ENCODE data around the gene ZFAND2A.
"Not testable (repeated sequence)": the region's sequence is repeated elsewhere in the genome, so short reads cannot be mapped to it uniquely, and the experiment has no call there.

The ZFAND2A gene

DNA sequence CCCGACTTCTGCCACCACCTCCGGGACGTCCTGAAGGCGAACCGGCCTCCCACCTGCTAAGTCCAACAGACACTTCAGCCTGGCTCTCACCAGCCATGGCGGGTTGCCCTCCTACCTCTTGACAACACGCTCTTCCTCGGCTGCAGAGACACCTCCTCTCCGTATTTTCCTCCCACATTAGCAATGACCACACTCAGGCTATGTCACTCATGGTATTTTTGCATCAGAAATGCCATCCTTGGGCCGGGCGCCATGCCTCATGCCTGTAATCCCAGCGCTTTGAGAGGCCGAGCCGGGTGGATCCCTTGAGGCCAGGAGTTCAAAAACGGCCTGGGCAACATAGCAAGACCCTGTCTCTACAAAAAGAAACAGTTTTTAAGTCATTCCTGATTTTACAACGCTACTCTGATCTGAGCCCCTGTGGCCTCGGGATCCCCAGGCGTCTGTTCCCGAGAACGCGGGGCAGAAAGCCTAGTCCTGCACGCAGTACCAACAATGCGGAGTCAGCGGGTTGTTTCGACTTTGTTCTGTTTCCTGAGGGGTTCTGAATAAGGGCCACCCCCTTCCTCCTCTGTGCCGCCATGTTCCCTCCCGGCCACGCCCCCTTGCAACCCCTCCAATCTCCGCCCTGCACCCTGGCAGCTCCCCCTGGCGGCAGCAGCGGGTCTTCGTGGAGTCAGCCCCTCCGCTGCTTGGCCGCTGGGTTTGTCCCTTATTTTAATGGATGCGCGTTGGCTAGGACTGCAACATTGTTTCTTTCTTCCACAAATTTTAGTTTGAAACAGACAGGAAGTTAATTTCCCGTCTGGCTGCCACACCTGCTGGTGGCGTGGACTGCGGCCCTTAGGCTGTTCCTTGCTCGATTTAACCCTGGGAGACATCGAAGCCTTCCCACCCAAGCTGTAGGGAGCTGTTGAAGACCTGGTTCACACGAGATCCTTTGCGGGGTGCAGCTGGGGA lies 9.7 kb upstream of the ZFAND2A start:
- TF ChIP-seq CTCF (IDR thresholded peaks at IDR 0.05; ENCODE audit: borderline replicate concordance, control extremely low read depth, extremely low read depth, insufficient read depth, missing control alignments) = peak; percentile 71
- DNase-seq (ENCODE audit: low spot score) = peak; percentile 89
- in situ Hi-C loops (cut with MboI; ENCODE audit: low sequenced_read_pairs, unreplicated experiment) = loop anchor here (10.0 kb wide), 1 partner anchor 175 kb away; no protein-coding TSS in a partner anchor

- no peak for TF ChIP-seq CTCF (IDR thresholded peaks at IDR 0.05; ENCODE audit: borderline replicate concordance, control extremely low read depth, extremely low read depth, insufficient read depth, missing control alignments)
- in situ Hi-C loops (cut with MboI; ENCODE audit: low sequenced_read_pairs, unreplicated experiment) = no loop called here
- no peak for DNase-seq (ENCODE audit: low spot score)
Observed at GRCh38 chr7:1168422-1168821, 8.4 kb upstream of the ZFAND2A start.

GRCh38 chr7:1164436-1164835 lies 4.4 kb upstream of the ZFAND2A start:
- no peak for DNase-seq (ENCODE audit: low spot score)
- TF ChIP-seq CTCF (IDR thresholded peaks at IDR 0.05; ENCODE audit: borderline replicate concordance, control extremely low read depth, extremely low read depth, insufficient read depth, missing control alignments) = no peak
- in situ Hi-C loops (cut with MboI; ENCODE audit: low sequenced_read_pairs, unreplicated experiment) = no loop called here

DNA sequence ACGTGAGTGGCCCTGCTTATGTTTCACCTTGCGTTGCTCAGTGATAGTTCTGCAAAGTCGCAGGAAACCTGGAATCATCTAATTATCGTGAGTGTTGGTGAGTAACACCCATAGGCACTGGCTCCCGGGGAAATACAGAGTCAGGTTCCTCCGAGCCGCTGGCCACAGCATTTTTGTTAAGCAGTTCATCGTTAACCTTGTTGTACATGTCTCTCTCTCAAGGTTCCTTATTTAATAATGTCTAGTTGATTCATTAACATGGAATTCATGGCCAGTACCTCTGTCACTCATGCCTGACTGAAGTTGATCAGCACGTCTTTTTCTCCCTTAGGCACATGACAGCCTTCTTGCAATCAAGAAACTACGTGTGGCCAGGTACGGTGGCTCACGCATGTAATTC lies 3.1 kb upstream of the ZFAND2A start:
- no peak for TF ChIP-seq CTCF (IDR thresholded peaks at IDR 0.05; ENCODE audit: borderline replicate concordance, control extremely low read depth, extremely low read depth, insufficient read depth, missing control alignments)
- no peak for DNase-seq (ENCODE audit: low spot score)
- in situ Hi-C loops (cut with MboI; ENCODE audit: low sequenced_read_pairs, unreplicated experiment) = no loop called here

- TF ChIP-seq CTCF (IDR thresholded peaks at IDR 0.05; ENCODE audit: borderline replicate concordance, control extremely low read depth, extremely low read depth, insufficient read depth, missing control alignments) = no peak
- DNase-seq (ENCODE audit: low spot score) = peak; percentile 47
- in situ Hi-C loops (cut with MboI; ENCODE audit: low sequenced_read_pairs, unreplicated experiment) = no loop called here
Observed at GRCh38 chr7:1160670-1161021, 650 bp upstream of the ZFAND2A start.

- in situ Hi-C loops (cut with MboI; ENCODE audit: low sequenced_read_pairs, unreplicated experiment); DNase-seq (ENCODE audit: low spot score): not testable (repeated sequence)
Observed at GRCh38 chr7:1159231-1159630, 765 bp downstream of the ZFAND2A start.
